NT2/D1 (cell line): ENCODE data around the gene DHX9.
A peak's percentile ranks its signal among the peaks of the same experiment; 100 is the strongest.

Source experiments
- DNase-seq: peaks from one replicate; pipeline ENCODE4 v3.0.0-alpha.2; 2011; ENCODE audit warnings: low read depth, low spot score
- H3K27me3 ChIP-seq: 2 replicates; pipeline ENCODE4 v1.6.0; 2011; ENCODE audit warnings: mild to moderate bottlenecking; ENCODE audit not compliant: insufficient read length, insufficient read depth
- H3K36me3 ChIP-seq: 2 replicates; pipeline ENCODE4 v1.6.1; 2011; ENCODE audit warnings: mild to moderate bottlenecking, low read length, mixed read lengths; ENCODE audit not compliant: insufficient read depth, insufficient read length
- H3K4me1 ChIP-seq: 2 replicates; pipeline ENCODE4 v1.5.1; 2011; ENCODE audit not compliant: insufficient read depth, insufficient read length
- H3K4me3 ChIP-seq: 2 replicates; pipeline ENCODE4 v1.5.1; 2011; ENCODE audit warnings: low read depth; ENCODE audit not compliant: insufficient read length
- H3K9ac ChIP-seq: 2 replicates; pipeline ENCODE4 v1.6.0; 2011; ENCODE audit warnings: low read depth; ENCODE audit not compliant: insufficient read length
- H3K9me3 ChIP-seq: 2 replicates; pipeline ENCODE4 v1.5.1; 2011; ENCODE audit warnings: mild to moderate bottlenecking, low read length; ENCODE audit not compliant: insufficient read depth
- SUZ12 ChIP-seq: IDR thresholded peaks from 2 replicates; pipeline ENCODE4 v1.6.1; 2011; ENCODE audit not compliant: insufficient read length, insufficient read depth; ENCODE audit errors: extremely low read depth
- YY1 ChIP-seq: IDR thresholded peaks from 2 replicates; pipeline ENCODE4 v1.6.1; 2011; ENCODE audit not compliant: insufficient read length, insufficient read depth
- ZNF274 ChIP-seq: IDR thresholded peaks from 2 replicates; pipeline ENCODE4 v1.6.1; 2011; ENCODE audit warnings: mild to moderate bottlenecking, low read depth, low read length

The DHX9 gene

GRCh38 chr1:182803846-182804245, 35.3 kb upstream of the DHX9 start:
- DNase-seq, result no peak
- no peak for TF ChIP-seq SUZ12
- no peak for TF ChIP-seq YY1
- TF ChIP-seq ZNF274, result no peak

GRCh38 chr1:182806015-182806678, 33.0 kb upstream of the DHX9 start:
- TF ChIP-seq SUZ12 (no peak), ZNF274 (no peak), YY1 (no peak)
- no peaks in the 10 kb centered on the region for H3K27me3 ChIP-seq
- DNase-seq, result peak; percentile 30

More at GRCh38 chr1:182803846-182804245, 35.3 kb upstream of the DHX9 start:
- no peaks in the 10 kb centered on the region for H3K27me3 ChIP-seq
- no peaks in the 10 kb centered on the region for H3K36me3 ChIP-seq
- H3K9ac ChIP-seq, result no peak overlapping the region
- H3K4me1 ChIP-seq, result peaks cover 5% of the 10 kb centered on the region
- no peaks in the 10 kb centered on the region for H3K9me3 ChIP-seq
- H3K4me3 ChIP-seq, result no peak overlapping the region

GRCh38 chr1:182807907-182808306, 31.2 kb upstream of the DHX9 start:
- Histone ChIP-seq H3K9me3 (no peaks in the 10 kb centered on the region), H3K4me3 (no peak overlapping the region), H3K36me3 (no peaks in the 10 kb centered on the region), H3K4me1 (peaks cover 5% of the 10 kb centered on the region), H3K9ac (no peak overlapping the region), H3K27me3 (no peaks in the 10 kb centered on the region)
- no peak for DNase-seq
- no peak for TF ChIP-seq YY1
- no peak for TF ChIP-seq SUZ12
- TF ChIP-seq ZNF274, result no peak

More at GRCh38 chr1:182806015-182806678, 33.0 kb upstream of the DHX9 start:
- Histone ChIP-seq H3K9ac (no peak overlapping the region), H3K4me3 (no peak overlapping the region), H3K36me3 (no peaks in the 10 kb centered on the region), H3K4me1 (peaks cover 5% of the 10 kb centered on the region), H3K9me3 (no peaks in the 10 kb centered on the region)

- TF ChIP-seq SUZ12 (no peak), YY1 (no peak), ZNF274 (no peak)
- Histone ChIP-seq H3K4me3 (no peak overlapping the region), H3K4me1 (peaks cover 5% of the 10 kb centered on the region), H3K9me3 (no peaks in the 10 kb centered on the region), H3K9ac (no peak overlapping the region), H3K36me3 (no peaks in the 10 kb centered on the region), H3K27me3 (no peaks in the 10 kb centered on the region)
- DNase-seq, result no peak
Observed at GRCh38 chr1:182809414-182809957, 29.7 kb upstream of the DHX9 start.

- H3K9ac ChIP-seq, result no peak overlapping the region
- peaks cover 8% of the 10 kb centered on the region for H3K36me3 ChIP-seq
- H3K4me3 ChIP-seq, result no peak overlapping the region
- DNase-seq, result no peak
- TF ChIP-seq SUZ12 (no peak), YY1 (no peak), ZNF274 (no peak)
- no peaks in the 10 kb centered on the region for H3K9me3 ChIP-seq
- no peaks in the 10 kb centered on the region for H3K27me3 ChIP-seq
- no peaks in the 10 kb centered on the region for H3K4me1 ChIP-seq
Observed at GRCh38 chr1:182811975-182812722, 27.0 kb upstream of the DHX9 start.

- DNase-seq, result no peak
Observed at GRCh38 chr1:182816863-182817262, 22.3 kb upstream of the DHX9 start.

GRCh38 chr1:182817802-182818201, 21.3 kb upstream of the DHX9 start:
- no peaks in the 10 kb centered on the region for H3K27me3 ChIP-seq
- no peak overlapping the region for H3K9ac ChIP-seq
- H3K9me3 ChIP-seq, result no peaks in the 10 kb centered on the region
- TF ChIP-seq ZNF274, result no peak
- no peak for TF ChIP-seq SUZ12
- no peak for TF ChIP-seq YY1
- peaks cover 17% of the 10 kb centered on the region for H3K36me3 ChIP-seq
- no peak for DNase-seq
- H3K4me3 ChIP-seq, result no peak overlapping the region
- H3K4me1 ChIP-seq, result no peaks in the 10 kb centered on the region

More at GRCh38 chr1:182816863-182817262, 22.3 kb upstream of the DHX9 start:
- Histone ChIP-seq H3K36me3 (peaks cover 17% of the 10 kb centered on the region), H3K9ac (no peak overlapping the region), H3K4me1 (no peaks in the 10 kb centered on the region), H3K4me3 (no peak overlapping the region), H3K9me3 (no peaks in the 10 kb centered on the region), H3K27me3 (no peaks in the 10 kb centered on the region)
- TF ChIP-seq YY1 (no peak), SUZ12 (no peak), ZNF274 (no peak)
